ENCODE measurements around the gene SNX8.

The SNX8 gene

DNA sequence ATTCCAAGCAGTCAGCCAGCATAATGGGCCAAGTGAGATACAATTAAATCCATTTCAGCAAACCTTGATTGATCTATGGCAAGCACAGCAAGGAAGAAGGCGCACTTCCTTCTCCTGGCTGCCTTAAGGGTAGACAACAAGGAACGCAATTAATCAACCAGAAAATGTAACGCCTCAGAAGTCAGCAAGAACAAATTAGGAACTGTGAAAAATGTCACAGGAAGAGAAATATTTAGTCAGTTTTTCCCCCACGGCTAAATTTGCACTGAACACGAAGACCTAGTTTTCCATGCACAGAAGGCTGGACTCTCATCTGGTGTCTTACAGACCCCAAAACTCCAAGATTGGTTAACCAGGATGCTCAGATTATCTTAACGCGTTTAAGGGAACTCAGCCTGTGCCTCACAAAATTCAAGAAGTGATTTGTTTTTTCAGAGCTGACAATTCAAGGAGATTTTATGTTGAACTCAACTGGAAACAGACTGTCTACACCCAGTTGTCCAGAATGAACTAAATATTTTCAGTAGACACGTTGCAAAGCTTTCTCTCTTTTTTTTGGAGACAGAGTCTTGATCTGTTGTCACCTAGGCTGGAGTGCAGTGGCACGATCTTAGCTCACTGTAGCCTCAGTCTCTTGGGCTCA is 14.2 kb downstream of the SNX8 start:
- no peak overlapping the region for H3K27ac Mint-ChIP-seq (ENCODE audit: low read depth)
- H3K9me3 Mint-ChIP-seq, result no peaks in the 10 kb centered on the region
- no peaks in the 10 kb centered on the region for H3K36me3 Mint-ChIP-seq (ENCODE audit: insufficient read depth)
- H3K27me3 Mint-ChIP-seq, result no peaks in the 10 kb centered on the region
- DNase-seq (ENCODE audit: low spot score in 2 of 2) (no peak), ATAC-seq (replicated peaks; ENCODE audit: extremely low read depth, poor library complexity, severe bottlenecking) (no peak)
- H3K4me3 Mint-ChIP-seq, result no peak overlapping the region
- no peaks in the 10 kb centered on the region for H3K4me1 Mint-ChIP-seq

DNA sequence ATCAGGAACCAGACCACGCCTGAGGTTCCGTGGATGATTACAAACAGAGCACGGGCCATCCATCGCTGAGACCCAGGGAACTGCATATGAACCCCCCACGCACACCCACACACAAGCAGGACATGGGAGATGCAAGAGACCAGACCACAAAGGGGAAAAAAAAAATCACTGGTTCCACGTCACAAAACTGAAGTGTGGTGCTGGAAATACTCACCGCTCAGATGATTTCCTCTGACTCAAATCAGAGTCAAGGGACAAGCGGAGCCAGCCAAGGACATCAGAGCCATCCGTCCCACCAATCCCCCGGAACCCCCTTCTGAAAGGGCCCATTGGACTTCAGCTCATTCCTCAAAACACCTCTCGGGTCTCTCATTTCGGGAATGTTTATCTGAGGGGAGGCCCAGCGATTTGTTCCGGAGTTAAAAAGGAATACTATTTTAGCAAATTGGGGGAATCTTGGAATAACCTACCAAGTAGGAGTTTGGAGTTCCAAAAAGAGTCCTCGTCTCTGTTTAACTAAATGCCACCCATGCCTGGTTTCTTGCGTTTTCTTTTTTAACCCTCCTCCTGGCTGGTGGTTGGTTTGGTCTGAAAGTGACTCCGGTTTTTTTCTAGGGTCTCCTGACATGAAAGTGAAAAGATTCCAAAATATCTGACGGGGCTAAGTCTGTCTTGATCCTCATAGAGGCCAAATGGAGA is 15.0 kb downstream of the SNX8 start:
- no peak for ATAC-seq (replicated peaks; ENCODE audit: extremely low read depth, poor library complexity, severe bottlenecking)
- no peaks in the 10 kb centered on the region for H3K4me1 Mint-ChIP-seq

GRCh38 chr7:2296832-2297231 is 17.4 kb downstream of the SNX8 start:
- no peak overlapping the region for H3K27ac Mint-ChIP-seq (ENCODE audit: low read depth)
- H3K4me1 Mint-ChIP-seq, result no peaks in the 10 kb centered on the region
- DNase-seq (ENCODE audit: low spot score in 2 of 2), result no peak
- H3K4me3 Mint-ChIP-seq, result no peak overlapping the region
- H3K36me3 Mint-ChIP-seq (ENCODE audit: insufficient read depth), result no peaks in the 10 kb centered on the region
- H3K27me3 Mint-ChIP-seq, result no peaks in the 10 kb centered on the region
- no peak for ATAC-seq (replicated peaks; ENCODE audit: extremely low read depth, poor library complexity, severe bottlenecking)
- no peaks in the 10 kb centered on the region for H3K9me3 Mint-ChIP-seq

More for the DNA sequence above, 15.0 kb downstream of the SNX8 start:
- no peak for DNase-seq (ENCODE audit: low spot score in 2 of 2)
- Mint-ChIP-seq H3K27me3 (no peaks in the 10 kb centered on the region), H3K36me3 (ENCODE audit: insufficient read depth) (no peaks in the 10 kb centered on the region), H3K27ac (ENCODE audit: low read depth) (no peak overlapping the region), H3K9me3 (no peaks in the 10 kb centered on the region), H3K4me3 (no peak overlapping the region)

DNA sequence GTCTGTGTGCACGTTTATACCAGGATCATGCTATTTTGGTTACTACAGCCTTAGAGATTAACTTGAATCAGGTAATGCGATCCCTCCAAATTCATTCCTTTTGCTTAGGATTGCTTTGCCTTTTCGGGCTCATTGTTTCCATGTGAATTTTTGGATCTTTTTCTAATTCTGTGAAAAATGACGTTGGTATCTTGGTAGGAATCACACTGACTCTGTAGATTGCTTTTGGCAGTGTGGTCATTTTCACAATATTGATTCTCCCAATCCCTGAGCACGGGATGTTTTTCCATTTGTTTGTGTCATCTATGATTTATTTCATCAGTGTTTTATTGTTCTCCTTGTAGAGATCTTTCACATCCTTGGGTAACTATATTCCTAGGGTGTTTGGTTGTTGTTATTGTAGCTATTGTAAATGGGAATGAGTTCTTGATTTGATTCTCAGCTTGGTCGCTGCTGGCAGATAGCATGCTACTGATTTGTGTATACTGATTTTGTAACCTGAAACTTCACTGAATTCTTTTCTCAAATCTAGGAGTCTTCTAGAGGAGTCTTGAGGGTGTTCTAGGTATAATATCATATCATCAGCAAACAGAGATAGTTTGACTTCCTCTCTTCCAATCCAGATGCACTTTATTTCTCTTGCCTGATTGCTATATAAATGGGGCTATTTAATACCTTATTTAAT is 18.2 kb downstream of the SNX8 start:
- Mint-ChIP-seq H3K27me3 (no peaks in the 10 kb centered on the region), H3K27ac (ENCODE audit: low read depth) (no peak overlapping the region), H3K4me3 (no peak overlapping the region), H3K36me3 (ENCODE audit: insufficient read depth) (no peaks in the 10 kb centered on the region), H3K4me1 (no peaks in the 10 kb centered on the region), H3K9me3 (no peaks in the 10 kb centered on the region)
- DNase-seq (ENCODE audit: low spot score in 2 of 2) (no peak), ATAC-seq (replicated peaks; ENCODE audit: extremely low read depth, poor library complexity, severe bottlenecking) (no peak)

DNA sequence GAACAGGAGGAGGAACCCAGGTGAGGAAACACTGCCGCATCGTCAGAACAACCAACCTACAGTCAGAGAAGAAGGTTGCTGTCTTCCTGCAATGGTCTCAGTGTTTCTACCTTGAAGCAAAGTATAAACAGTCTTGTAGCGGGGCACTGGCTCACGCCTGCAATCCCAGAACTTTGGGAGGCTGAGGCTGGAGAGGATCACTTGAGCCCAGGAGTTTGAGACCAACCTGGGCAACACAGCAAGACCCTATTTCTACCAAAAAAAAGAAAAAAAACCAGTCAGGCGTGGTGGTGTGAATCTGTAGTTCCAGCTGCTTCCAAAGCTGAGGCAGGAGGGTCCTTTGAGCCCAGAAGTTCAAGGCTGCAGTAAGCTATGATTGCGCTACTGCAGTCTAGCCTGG is 23.4 kb downstream of the SNX8 start:
- Mint-ChIP-seq H3K27ac (ENCODE audit: low read depth) (no peak overlapping the region), H3K4me1 (no peaks in the 10 kb centered on the region), H3K36me3 (ENCODE audit: insufficient read depth) (peaks cover 3% of the 10 kb centered on the region), H3K9me3 (no peaks in the 10 kb centered on the region), H3K4me3 (no peak overlapping the region), H3K27me3 (no peaks in the 10 kb centered on the region)
- ATAC-seq (replicated peaks; ENCODE audit: extremely low read depth, poor library complexity, severe bottlenecking) (no peak), DNase-seq (ENCODE audit: low spot score in 2 of 2) (no peak)

DNA sequence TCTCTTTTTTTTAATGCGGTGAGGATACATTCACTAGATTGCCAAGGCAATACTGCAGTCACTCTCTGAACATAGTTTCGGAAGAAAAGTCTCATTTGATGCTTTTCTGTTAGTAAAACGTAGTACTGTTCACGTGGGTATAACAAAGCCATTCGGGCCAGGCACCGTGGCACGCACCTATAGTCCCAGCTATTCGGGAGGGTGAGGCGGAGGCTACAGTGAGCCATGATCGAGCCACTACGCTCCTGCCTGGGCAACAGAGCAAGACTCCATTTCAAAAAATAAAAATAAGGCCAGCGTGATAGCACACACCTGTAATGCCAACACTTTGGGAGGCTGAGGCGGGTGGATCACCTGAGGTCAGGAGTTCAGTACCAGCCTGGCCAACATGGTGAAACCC is 24.6 kb downstream of the SNX8 start:
- no peaks in the 10 kb centered on the region for H3K27me3 Mint-ChIP-seq
- no peak overlapping the region for H3K27ac Mint-ChIP-seq (ENCODE audit: low read depth)
- no peaks in the 10 kb centered on the region for H3K9me3 Mint-ChIP-seq
- no peak for DNase-seq (ENCODE audit: low spot score in 2 of 2)
- ATAC-seq (replicated peaks; ENCODE audit: extremely low read depth, poor library complexity, severe bottlenecking), result no peak
- no peak overlapping the region for H3K4me3 Mint-ChIP-seq
- peaks cover 3% of the 10 kb centered on the region for H3K36me3 Mint-ChIP-seq (ENCODE audit: insufficient read depth)
- H3K4me1 Mint-ChIP-seq, result no peaks in the 10 kb centered on the region

DNA sequence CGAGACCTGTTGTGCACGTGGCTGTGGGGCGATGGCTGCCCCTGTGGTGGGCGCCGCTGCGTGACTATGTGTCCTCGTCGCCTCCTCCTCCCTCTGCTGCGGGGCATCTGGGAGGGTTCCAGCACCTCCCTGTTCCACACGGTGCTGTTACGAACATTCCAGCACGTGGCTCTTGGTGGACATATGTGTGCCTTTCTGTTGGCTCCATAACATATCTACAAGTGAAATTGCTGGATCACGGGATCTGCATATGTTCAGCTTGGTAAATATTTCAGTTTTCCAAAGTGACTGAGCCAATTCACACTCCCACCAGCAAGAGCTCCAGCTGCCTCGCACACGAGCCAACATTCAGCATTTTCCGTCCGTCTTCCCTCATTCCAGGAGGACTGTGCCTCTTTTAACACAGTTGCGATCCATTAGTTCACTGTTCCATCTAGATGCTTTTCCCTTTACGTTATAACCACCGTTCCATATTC is 25.1 kb downstream of the SNX8 start:
- ATAC-seq (replicated peaks; ENCODE audit: extremely low read depth, poor library complexity, severe bottlenecking) (no peak), DNase-seq (ENCODE audit: low spot score in 2 of 2) (no peak)
- H3K4me1 Mint-ChIP-seq, result no peaks in the 10 kb centered on the region
- no peak overlapping the region for H3K4me3 Mint-ChIP-seq
- H3K27ac Mint-ChIP-seq (ENCODE audit: low read depth), result no peak overlapping the region
- H3K27me3 Mint-ChIP-seq, result no peaks in the 10 kb centered on the region
- peaks cover 3% of the 10 kb centered on the region for H3K36me3 Mint-ChIP-seq (ENCODE audit: insufficient read depth)
- no peaks in the 10 kb centered on the region for H3K9me3 Mint-ChIP-seq

- Mint-ChIP-seq H3K4me3 (no peak overlapping the region), H3K36me3 (ENCODE audit: insufficient read depth) (peaks cover 3% of the 10 kb centered on the region), H3K27me3 (no peaks in the 10 kb centered on the region), H3K4me1 (no peaks in the 10 kb centered on the region), H3K27ac (ENCODE audit: low read depth) (no peak overlapping the region), H3K9me3 (no peaks in the 10 kb centered on the region)
- ATAC-seq (replicated peaks; ENCODE audit: extremely low read depth, poor library complexity, severe bottlenecking) (no peak), DNase-seq (ENCODE audit: low spot score in 2 of 2) (no peak)
These were observed 25.7 kb downstream of the SNX8 start for GRCh38 chr7:2288503-2288902.

DNA sequence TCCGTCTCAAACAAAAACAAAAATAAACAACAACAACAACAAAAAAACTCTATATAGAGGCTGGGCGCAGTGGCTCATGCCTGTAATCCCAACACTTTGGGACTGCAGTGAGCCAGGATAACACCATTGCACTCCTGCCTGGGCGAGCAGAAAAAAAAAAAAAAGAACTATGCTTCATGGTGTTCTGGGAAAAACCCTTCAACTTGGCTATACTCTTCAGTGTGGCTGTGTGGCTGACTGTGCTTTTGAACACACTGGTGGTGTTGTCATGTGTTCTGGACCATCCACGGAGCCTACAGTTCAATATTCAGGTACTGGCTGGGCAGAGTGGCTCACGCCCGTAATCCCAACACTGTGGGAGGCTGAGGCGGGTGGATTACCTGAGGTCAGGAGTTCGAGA is 26.5 kb downstream of the SNX8 start:
- H3K4me1 Mint-ChIP-seq, result no peaks in the 10 kb centered on the region

DNA sequence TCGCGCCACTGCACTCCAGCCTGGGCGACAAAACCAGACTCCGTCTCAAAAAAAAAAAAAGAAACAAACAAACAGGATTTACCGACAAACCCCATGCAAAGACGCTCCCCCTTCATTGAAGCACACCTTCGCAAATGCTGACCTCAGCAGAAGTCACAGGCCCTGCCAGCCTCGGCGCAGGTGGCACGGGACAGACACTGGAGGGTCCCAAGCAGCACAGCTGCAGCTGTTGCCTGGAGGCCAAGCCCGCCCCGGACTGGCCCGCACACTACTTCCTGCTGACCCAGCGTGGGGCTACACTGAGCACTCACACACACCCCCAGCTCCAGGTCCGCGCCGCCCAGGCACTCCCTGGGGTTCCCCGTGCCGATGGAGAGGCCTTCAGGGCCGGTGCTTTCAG is 31.2 kb downstream of the SNX8 start:
- no peak for DNase-seq (ENCODE audit: low spot score in 2 of 2)
- Mint-ChIP-seq H3K9me3 (no peaks in the 10 kb centered on the region), H3K4me1 (no peaks in the 10 kb centered on the region), H3K36me3 (ENCODE audit: insufficient read depth) (no peaks in the 10 kb centered on the region), H3K27me3 (no peaks in the 10 kb centered on the region), H3K27ac (ENCODE audit: low read depth) (no peak overlapping the region), H3K4me3 (no peak overlapping the region)
- no peak for ATAC-seq (replicated peaks; ENCODE audit: extremely low read depth, poor library complexity, severe bottlenecking)

More for the DNA sequence above, 26.5 kb downstream of the SNX8 start:
- Mint-ChIP-seq H3K9me3 (no peaks in the 10 kb centered on the region), H3K4me3 (no peak overlapping the region), H3K36me3 (ENCODE audit: insufficient read depth) (peaks cover 3% of the 10 kb centered on the region), H3K27ac (ENCODE audit: low read depth) (no peak overlapping the region), H3K27me3 (no peaks in the 10 kb centered on the region)
- no peak for ATAC-seq (replicated peaks; ENCODE audit: extremely low read depth, poor library complexity, severe bottlenecking)
- no peak for DNase-seq (ENCODE audit: low spot score in 2 of 2)

GRCh38 chr7:2282185-2282751 is 32.0 kb downstream of the SNX8 start:
- DNase-seq (ENCODE audit: low spot score in 2 of 2), result no peak
- Mint-ChIP-seq H3K9me3 (no peaks in the 10 kb centered on the region), H3K4me1 (no peaks in the 10 kb centered on the region), H3K36me3 (ENCODE audit: insufficient read depth) (no peaks in the 10 kb centered on the region), H3K27me3 (no peaks in the 10 kb centered on the region), H3K4me3 (no peak overlapping the region), H3K27ac (ENCODE audit: low read depth) (no peak overlapping the region)
- no peak for ATAC-seq (replicated peaks; ENCODE audit: extremely low read depth, poor library complexity, severe bottlenecking)

GRCh38 chr7:2281541-2281940 is 32.7 kb downstream of the SNX8 start:
- ATAC-seq (replicated peaks; ENCODE audit: extremely low read depth, poor library complexity, severe bottlenecking) (no peak), DNase-seq (ENCODE audit: low spot score in 2 of 2) (no peak)
- Mint-ChIP-seq H3K27me3 (no peaks in the 10 kb centered on the region), H3K9me3 (no peaks in the 10 kb centered on the region), H3K4me1 (no peaks in the 10 kb centered on the region), H3K4me3 (no peak overlapping the region), H3K27ac (ENCODE audit: low read depth) (no peak overlapping the region), H3K36me3 (ENCODE audit: insufficient read depth) (no peaks in the 10 kb centered on the region)

DNA sequence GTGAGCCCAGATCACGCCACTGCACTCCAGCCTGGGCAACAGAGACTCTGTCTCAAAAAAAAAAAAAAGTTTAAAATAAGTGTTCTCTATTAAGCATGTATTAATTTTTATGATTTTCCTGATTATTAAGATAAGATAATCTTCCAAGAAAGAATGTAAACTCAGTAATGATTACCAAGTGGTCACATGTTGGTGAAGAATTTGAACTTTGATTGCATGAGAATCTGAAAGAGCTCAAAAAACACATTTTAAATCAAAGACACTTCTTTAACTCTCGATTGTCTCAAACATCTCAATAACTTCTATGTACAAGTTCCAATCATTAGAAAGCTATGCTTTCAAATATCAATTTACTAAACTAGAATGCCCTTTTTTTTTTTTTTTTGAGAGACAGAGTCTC is 33.8 kb downstream of the SNX8 start:
- Mint-ChIP-seq H3K27ac (ENCODE audit: low read depth) (no peak overlapping the region), H3K4me1 (no peaks in the 10 kb centered on the region), H3K27me3 (no peaks in the 10 kb centered on the region), H3K4me3 (no peak overlapping the region), H3K36me3 (ENCODE audit: insufficient read depth) (no peaks in the 10 kb centered on the region), H3K9me3 (no peaks in the 10 kb centered on the region)
- ATAC-seq (replicated peaks; ENCODE audit: extremely low read depth, poor library complexity, severe bottlenecking), result no peak
- no peak for DNase-seq (ENCODE audit: low spot score in 2 of 2)
